GM23338 (cell line): ENCODE results near the gene MIA. TPM values are rescaled to one million over a fixed set of nuclear protein-coding genes. Genes with fewer than 3 reads are reported as not detected.
"Not testable (repeated sequence)": the region's sequence is repeated elsewhere in the genome, so short reads cannot be mapped to it uniquely, and the experiment has no call there.

ENCODE experiments used
- ATAC-seq: fragments of 200-7000 bp; cut with Tn5 transposase; 3 replicates; pipeline ENCODE4 v1.9.1; 2020
- DNase-seq: peaks from one replicate; pipeline ENCODE4 v3.0.0-alpha.2; 2015; ENCODE audit warnings: low spot score
- H2AFZ ChIP-seq: fragments of 200-600 bp; sonication (generic); 2 replicates; pipeline ENCODE4 v1.8.0; 2016; ENCODE audit warnings: antibody characterized with exemption, mild to moderate bottlenecking, moderate library complexity
- H3F3A ChIP-seq: fragments of 200-600 bp; sonication (generic); replicated peaks from 2 replicates; pipeline ENCODE4 v1.8.0; 2017; ENCODE audit warnings: antibody characterized with exemption, mixed run types, low read depth
- H3K27ac ChIP-seq: fragments of 200-600 bp; sonication (generic); 2 replicates; pipeline ENCODE4 v1.6.1; 2016; ENCODE audit warnings: low read depth
- H3K27me3 ChIP-seq: fragments of 200-600 bp; sonication (generic); 2 replicates; pipeline ENCODE4 v1.8.0; 2016; ENCODE audit warnings: mild to moderate bottlenecking, mixed run types, moderate library complexity; ENCODE audit not compliant: insufficient read depth
- H3K36me3 ChIP-seq: fragments of 200-600 bp; sonication (generic); 2 replicates; pipeline ENCODE4 v1.8.0; 2016; ENCODE audit warnings: mild to moderate bottlenecking; ENCODE audit not compliant: insufficient read depth
- H3K4me1 ChIP-seq: fragments of 200-600 bp; sonication (generic); 2 replicates; pipeline ENCODE4 v1.8.0; 2016; ENCODE audit warnings: mild to moderate bottlenecking, moderate library complexity; ENCODE audit not compliant: insufficient read depth
- H3K4me2 ChIP-seq: fragments of 200-600 bp; sonication (generic); 2 replicates; pipeline ENCODE4 v1.7.1; 2017; ENCODE audit warnings: mixed run types
- H3K4me3 ChIP-seq: fragments of 200-600 bp; sonication (generic); 2 replicates; pipeline ENCODE4 v1.6.1; 2016; ENCODE audit warnings: mixed run types
- H3K79me2 ChIP-seq: fragments of 200-600 bp; sonication (generic); replicated peaks from 2 replicates; pipeline ENCODE4 v1.8.0; 2017; ENCODE audit warnings: mild to moderate bottlenecking; ENCODE audit not compliant: insufficient read depth
- H3K9me2 ChIP-seq: fragments of 200-600 bp; sonication (generic); 2 replicates; pipeline ENCODE4 v1.8.0; 2017; ENCODE audit not compliant: insufficient read depth
- H4K20me1 ChIP-seq: fragments of 200-600 bp; sonication (generic); replicated peaks from 2 replicates; pipeline ENCODE4 v1.8.0; 2017; ENCODE audit warnings: mild to moderate bottlenecking; ENCODE audit not compliant: insufficient read depth
- H3K27ac Mint-ChIP-seq: 2 replicates; pipeline ENCODE4 v1.8.0; 2020; ENCODE audit warnings: inconsistent platforms, mild to moderate bottlenecking, moderate library complexity, mixed read lengths
- H3K27me3 Mint-ChIP-seq: 3 replicates; pipeline ENCODE4 v1.8.0; 2022; ENCODE audit warnings: low read depth, mild to moderate bottlenecking, moderate library complexity, mixed read lengths, inconsistent platforms; ENCODE audit not compliant: insufficient read depth, poor library complexity
- H3K36me3 Mint-ChIP-seq: 3 replicates; pipeline ENCODE4 v1.8.0; 2021; ENCODE audit warnings: low read depth, mild to moderate bottlenecking, inconsistent platforms, moderate library complexity, mixed read lengths
- H3K4me1 Mint-ChIP-seq: 3 replicates; pipeline ENCODE4 v1.8.0; 2020; ENCODE audit warnings: mild to moderate bottlenecking, inconsistent platforms, mixed read lengths
- H3K4me3 Mint-ChIP-seq: 3 replicates; pipeline ENCODE4 v1.8.0; 2021; ENCODE audit warnings: moderate library complexity, mild to moderate bottlenecking, inconsistent platforms, mixed read lengths
- H3K9me3 Mint-ChIP-seq: 3 replicates; pipeline ENCODE4 v1.8.0; 2020; ENCODE audit warnings: moderate library complexity, mild to moderate bottlenecking, inconsistent platforms, mixed read lengths
- ETS1 ChIP-seq: IDR thresholded peaks from 2 replicates; pipeline ENCODE4 v1.6.1; 2016; ENCODE audit warnings: antibody characterized with exemption
- EZH2phosphoT487 ChIP-seq: fragments of 200-600 bp; sonication (generic); IDR thresholded peaks from one replicate; pipeline ENCODE4 v1.8.1; 2018; ENCODE audit warnings: antibody characterized with exemption; ENCODE audit not compliant: unreplicated experiment
- JUNB ChIP-seq: IDR thresholded peaks from one replicate; pipeline ENCODE4 v1.6.1; 2016; ENCODE audit warnings: antibody characterized with exemption; ENCODE audit not compliant: unreplicated experiment
- NANOG ChIP-seq: IDR thresholded peaks from 2 replicates; pipeline ENCODE4 v1.6.1; 2016; ENCODE audit warnings: antibody characterized with exemption, borderline replicate concordance
- REST ChIP-seq: IDR thresholded peaks from one replicate; pipeline ENCODE4 v1.6.1; 2018; ENCODE audit warnings: antibody characterized with exemption; ENCODE audit not compliant: unreplicated experiment
- STAT1 ChIP-seq: IDR thresholded peaks from one replicate; pipeline ENCODE4 v1.6.1; 2016; ENCODE audit warnings: antibody characterized with exemption; ENCODE audit not compliant: unreplicated experiment
- ZNF114 ChIP-seq: fragments of 250-450 bp; sonication (Bioruptor Pico); IDR thresholded peaks from 2 replicates; pipeline ENCODE4 v1.5.0; 2020; ENCODE audit warnings: mild to moderate bottlenecking, moderate library complexity
- polyA plus RNA-seq: library from polyadenylated mRNA; unstranded; fragments of >200 nt; fragmentation: Nextera tagmentation; extraction: Ambion mirVana; gene quantifications from 2 replicates; pipeline ENCODE4 v1.2.1, GENCODE V29; 2016
- total RNA-seq: library from RNA; depleted of rRNA; stranded (reverse); fragments of >200 nt; shearing (Covaris generic); gene quantifications from 2 replicates; pipeline ENCODE4 v1.2.3, GENCODE V29; 2014
- TF ChIP-seq, protein P1 (sequence below), 2 experiments: fragments of 200-600 bp in 1 of 2; sonication (generic) in 1 of 2; conservative IDR thresholded peaks; 2 replicates each; pipeline versions ENCODE4 v1.5.1 to v1.6.1; 2016 to 2017; ENCODE audit warnings: antibody characterized with exemption in 2 of 2, low read depth in 2 of 2, mild to moderate bottlenecking in 2 of 2, moderate library complexity in 1 of 2

Gene MIA
- total and polyA plus RNA-seq, 2 experiments from 2014 or later = not detected

GRCh38 chr19:40811478-40812341, 36.4 kb downstream of the MIA start:
- DNase-seq = peak; percentile 60
- no peaks in the 10 kb centered on the region; the same call in 2 of the 3 replicates for H3K9me3 Mint-ChIP-seq

GRCh38 chr19:40812571-40812970, 37.2 kb downstream of the MIA start:
- Histone ChIP-seq H3K4me2 (peak overlapping the region; percentile 96), H3K4me3 (peak overlapping the region; percentile 63; the same call in 1 of the 2 replicates), H3K27me3 (peaks cover 22% of the 10 kb centered on the region), H2AFZ (peak overlapping the region; percentile 74; the same call in 1 of the 2 replicates), H3F3A (peaks cover 16% of the 10 kb centered on the region)
- H3K36me3 ChIP-seq, H3K27ac ChIP-seq, H3K79me2 ChIP-seq, H3K9me2 ChIP-seq, H3K4me1 ChIP-seq, H3K27ac Mint-ChIP-seq, ATAC-seq, H4K20me1 ChIP-seq, H3K9me3 Mint-ChIP-seq, DNase-seq: not testable (repeated sequence)
- H3K4me1 Mint-ChIP-seq = peaks cover 33% of the 10 kb centered on the region
- H3K27me3 Mint-ChIP-seq = peaks cover 25% of the 10 kb centered on the region
- H3K4me3 Mint-ChIP-seq = peak overlapping the region; percentile 83
- H3K36me3 Mint-ChIP-seq = peaks cover 18% of the 10 kb centered on the region

More at GRCh38 chr19:40811478-40812341, 36.4 kb downstream of the MIA start:
- peaks cover 13% of the 10 kb centered on the region; the same call in 1 of the 2 replicates for H4K20me1 ChIP-seq
- Mint-ChIP-seq H3K4me1 (peaks cover 41% of the 10 kb centered on the region), H3K27me3 (peaks cover 28% of the 10 kb centered on the region), H3K36me3 (peaks cover 25% of the 10 kb centered on the region), H3K27ac (no peak overlapping the region), H3K4me3 (peak overlapping the region; percentile 83)
- peak overlapping the region; percentile 74; the same call in 1 of the 2 replicates for H2AFZ ChIP-seq
- TF ChIP-seq STAT1 = no peak
- TF ChIP-seq, protein P1, sequence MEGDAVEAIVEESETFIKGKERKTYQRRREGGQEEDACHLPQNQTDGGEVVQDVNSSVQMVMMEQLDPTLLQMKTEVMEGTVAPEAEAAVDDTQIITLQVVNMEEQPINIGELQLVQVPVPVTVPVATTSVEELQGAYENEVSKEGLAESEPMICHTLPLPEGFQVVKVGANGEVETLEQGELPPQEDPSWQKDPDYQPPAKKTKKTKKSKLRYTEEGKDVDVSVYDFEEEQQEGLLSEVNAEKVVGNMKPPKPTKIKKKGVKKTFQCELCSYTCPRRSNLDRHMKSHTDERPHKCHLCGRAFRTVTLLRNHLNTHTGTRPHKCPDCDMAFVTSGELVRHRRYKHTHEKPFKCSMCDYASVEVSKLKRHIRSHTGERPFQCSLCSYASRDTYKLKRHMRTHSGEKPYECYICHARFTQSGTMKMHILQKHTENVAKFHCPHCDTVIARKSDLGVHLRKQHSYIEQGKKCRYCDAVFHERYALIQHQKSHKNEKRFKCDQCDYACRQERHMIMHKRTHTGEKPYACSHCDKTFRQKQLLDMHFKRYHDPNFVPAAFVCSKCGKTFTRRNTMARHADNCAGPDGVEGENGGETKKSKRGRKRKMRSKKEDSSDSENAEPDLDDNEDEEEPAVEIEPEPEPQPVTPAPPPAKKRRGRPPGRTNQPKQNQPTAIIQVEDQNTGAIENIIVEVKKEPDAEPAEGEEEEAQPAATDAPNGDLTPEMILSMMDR (conservative IDR thresholded peaks at IDR 0.05; ENCODE audit: low read depth in 2 of 2) = peak in 1 of 2 experiments; percentile 47; a peak in 2 of 4 replicates
- H3K27ac ChIP-seq = no peak overlapping the region; the same call in 1 of the 2 replicates
- peaks cover 15% of the 10 kb centered on the region for H3K27me3 ChIP-seq
- peaks cover 16% of the 10 kb centered on the region for H3K4me1 ChIP-seq
- ATAC-seq = peak; percentile 3
- H3K79me2 ChIP-seq = peaks cover 12% of the 10 kb centered on the region; the same call in 1 of the 2 replicates
- H3K4me2 ChIP-seq = peak overlapping the region; percentile 96
- peaks cover 22% of the 10 kb centered on the region for H3F3A ChIP-seq
- H3K4me3 ChIP-seq = peak overlapping the region; percentile 63
- no peaks in the 10 kb centered on the region for H3K9me2 ChIP-seq
- no peaks in the 10 kb centered on the region for H3K36me3 ChIP-seq

- Histone ChIP-seq H2AFZ (no peak overlapping the region), H3K27ac (no peak overlapping the region), H3K4me2 (no peak overlapping the region), H3F3A (peaks cover 12% of the 10 kb centered on the region), H3K4me1 (peaks cover 8% of the 10 kb centered on the region; the same call in 1 of the 2 replicates), H3K79me2 (peaks cover under 1% of the 10 kb centered on the region; the same call in 1 of the 2 replicates), H3K4me3 (no peak overlapping the region), H3K36me3 (no peaks in the 10 kb centered on the region), H3K9me2 (no peaks in the 10 kb centered on the region), H4K20me1 (peaks cover under 1% of the 10 kb centered on the region; the same call in 1 of the 2 replicates), H3K27me3 (peaks cover 26% of the 10 kb centered on the region)
- Mint-ChIP-seq H3K9me3 (no peaks in the 10 kb centered on the region; the same call in 2 of the 3 replicates), H3K4me3 (peak overlapping the region; percentile 83; the same call in 2 of the 3 replicates), H3K27me3 (peaks cover 22% of the 10 kb centered on the region), H3K27ac (no peak overlapping the region), H3K4me1 (peaks cover 30% of the 10 kb centered on the region), H3K36me3 (peaks cover 12% of the 10 kb centered on the region)
- no peak for DNase-seq
- no peak for ATAC-seq
- TF ChIP-seq NANOG = no peak
- TF ChIP-seq, protein P1 (conservative IDR thresholded peaks at IDR 0.05; ENCODE audit: low read depth in 2 of 2) = no peak
- TF ChIP-seq JUNB = no peak
- TF ChIP-seq EZH2phosphoT487 = no peak
- no peak for TF ChIP-seq ETS1
- no peak for TF ChIP-seq STAT1
- no peak for TF ChIP-seq REST
- TF ChIP-seq ZNF114 = no peak
Observed at GRCh38 chr19:40813182-40813581, 37.9 kb downstream of the MIA start.
